Mucosa of stomach (tissue), 1 donor: ENCODE results near the gene RIMS1.

Experiments used
- H3K27me3 ChIP-seq: one replicate; pipeline ENCODE4 v1.7.0; 2013; ENCODE audit warnings: mild to moderate bottlenecking, low read length; ENCODE audit not compliant: control insufficient read depth, insufficient read depth
- H3K36me3 ChIP-seq: one replicate; pipeline ENCODE4 v1.7.0; 2013; ENCODE audit warnings: low read length; ENCODE audit not compliant: control insufficient read depth, insufficient read depth
- H3K4me1 ChIP-seq: one replicate; pipeline ENCODE4 v1.7.0; 2013; ENCODE audit warnings: mild to moderate bottlenecking, low read length; ENCODE audit not compliant: control insufficient read depth, insufficient read depth
- H3K4me3 ChIP-seq: one replicate; pipeline ENCODE4 v1.7.0; 2013; ENCODE audit warnings: low read length
- H3K9ac ChIP-seq: one replicate; pipeline ENCODE4 v1.7.0; 2013; ENCODE audit warnings: mild to moderate bottlenecking, low read length, moderate library complexity
- H3K9me3 ChIP-seq: one replicate; pipeline ENCODE4 v1.7.0; 2013; ENCODE audit warnings: mild to moderate bottlenecking, low read length, moderate library complexity; ENCODE audit not compliant: control insufficient read depth
- donor health status: Pancreatic carcinoma.

The RIMS1 gene, protein sequence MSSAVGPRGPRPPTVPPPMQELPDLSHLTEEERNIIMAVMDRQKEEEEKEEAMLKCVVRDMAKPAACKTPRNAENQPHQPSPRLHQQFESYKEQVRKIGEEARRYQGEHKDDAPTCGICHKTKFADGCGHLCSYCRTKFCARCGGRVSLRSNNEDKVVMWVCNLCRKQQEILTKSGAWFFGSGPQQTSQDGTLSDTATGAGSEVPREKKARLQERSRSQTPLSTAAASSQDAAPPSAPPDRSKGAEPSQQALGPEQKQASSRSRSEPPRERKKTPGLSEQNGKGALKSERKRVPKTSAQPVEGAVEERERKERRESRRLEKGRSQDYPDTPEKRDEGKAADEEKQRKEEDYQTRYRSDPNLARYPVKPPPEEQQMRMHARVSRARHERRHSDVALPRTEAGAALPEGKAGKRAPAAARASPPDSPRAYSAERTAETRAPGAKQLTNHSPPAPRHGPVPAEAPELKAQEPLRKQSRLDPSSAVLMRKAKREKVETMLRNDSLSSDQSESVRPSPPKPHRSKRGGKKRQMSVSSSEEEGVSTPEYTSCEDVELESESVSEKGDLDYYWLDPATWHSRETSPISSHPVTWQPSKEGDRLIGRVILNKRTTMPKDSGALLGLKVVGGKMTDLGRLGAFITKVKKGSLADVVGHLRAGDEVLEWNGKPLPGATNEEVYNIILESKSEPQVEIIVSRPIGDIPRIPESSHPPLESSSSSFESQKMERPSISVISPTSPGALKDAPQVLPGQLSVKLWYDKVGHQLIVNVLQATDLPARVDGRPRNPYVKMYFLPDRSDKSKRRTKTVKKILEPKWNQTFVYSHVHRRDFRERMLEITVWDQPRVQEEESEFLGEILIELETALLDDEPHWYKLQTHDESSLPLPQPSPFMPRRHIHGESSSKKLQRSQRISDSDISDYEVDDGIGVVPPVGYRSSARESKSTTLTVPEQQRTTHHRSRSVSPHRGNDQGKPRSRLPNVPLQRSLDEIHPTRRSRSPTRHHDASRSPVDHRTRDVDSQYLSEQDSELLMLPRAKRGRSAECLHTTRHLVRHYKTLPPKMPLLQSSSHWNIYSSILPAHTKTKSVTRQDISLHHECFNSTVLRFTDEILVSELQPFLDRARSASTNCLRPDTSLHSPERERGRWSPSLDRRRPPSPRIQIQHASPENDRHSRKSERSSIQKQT (N-terminal part only)

DNA sequence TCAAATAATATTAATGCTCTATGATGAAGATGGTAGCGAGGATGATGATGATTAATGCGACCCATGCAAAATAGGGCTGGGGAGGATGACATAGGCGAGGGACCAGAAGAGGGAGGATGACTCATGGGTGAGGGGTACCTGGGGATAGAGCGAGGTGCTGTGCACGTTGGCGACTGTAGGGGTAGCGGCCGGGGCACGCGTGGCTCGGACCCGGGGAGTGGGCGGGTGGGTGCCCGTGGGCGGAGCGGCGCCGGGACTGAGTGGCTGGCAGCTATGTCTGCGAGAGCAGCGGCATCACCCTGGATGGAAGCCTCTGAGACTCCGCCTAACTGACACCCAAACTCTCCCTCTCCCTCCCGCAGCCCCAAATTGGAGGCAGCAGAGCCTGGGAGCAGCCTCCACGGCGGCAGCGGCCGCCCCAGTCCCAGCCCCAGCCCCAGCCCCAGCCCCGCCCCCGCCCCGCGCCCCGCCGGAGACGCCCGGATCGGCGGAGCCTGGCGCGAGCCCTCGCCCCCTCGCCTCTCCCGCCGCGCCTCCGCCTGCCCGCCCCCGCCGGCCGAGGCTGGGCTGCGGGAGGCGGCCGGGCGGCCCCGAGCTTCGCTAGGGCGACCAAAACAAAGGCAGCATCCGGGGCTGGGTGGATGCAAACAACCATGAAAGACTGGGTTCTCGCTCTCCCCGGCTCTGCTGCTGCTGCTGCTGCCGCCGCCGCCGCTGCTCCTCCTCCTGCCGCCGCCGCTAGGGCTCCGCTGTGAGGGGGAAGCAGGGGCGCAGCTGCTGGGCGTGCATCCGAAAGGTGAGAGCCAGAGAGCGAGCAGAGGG is at the start of gene RIMS1:
Gene RIMS1, plus strand, starts transcription at position 367 of the 822 bp plus-strand sequence. CDS start 474 bp downstream, outside the sequence.
- no peaks in the 10 kb centered on the region for H3K9me3 ChIP-seq
- H3K4me3 ChIP-seq, result no peak within 1 kb of the TSS
- no peak within 1 kb of the TSS for H3K9ac ChIP-seq
- H3K27me3 ChIP-seq, result peaks cover 7% of the 10 kb centered on the region
- H3K4me1 ChIP-seq, result no peaks in the 10 kb centered on the region
- no peaks in the 10 kb centered on the region for H3K36me3 ChIP-seq

DNA sequence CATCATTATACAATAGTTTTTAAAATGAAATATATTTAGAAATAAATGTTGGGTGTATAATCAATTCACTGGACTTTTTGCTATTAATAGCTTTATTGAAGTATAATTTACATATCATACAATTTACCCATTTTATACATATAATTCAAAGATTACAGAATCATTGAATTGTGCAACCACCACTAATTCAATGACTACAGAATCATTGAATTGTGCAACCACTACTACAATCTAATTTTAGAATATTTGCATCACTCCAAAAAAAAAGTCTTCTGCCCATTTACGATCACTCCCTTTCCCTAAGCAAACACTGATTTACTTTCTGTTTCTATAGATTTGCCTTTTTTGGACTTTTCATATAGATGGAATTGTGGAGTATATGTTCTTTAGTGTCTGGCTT is 35.1 kb upstream of the RIMS1 start:
- Histone ChIP-seq H3K36me3 (no peaks in the 10 kb centered on the region), H3K9me3 (no peaks in the 10 kb centered on the region), H3K27me3 (no peaks in the 10 kb centered on the region)

DNA sequence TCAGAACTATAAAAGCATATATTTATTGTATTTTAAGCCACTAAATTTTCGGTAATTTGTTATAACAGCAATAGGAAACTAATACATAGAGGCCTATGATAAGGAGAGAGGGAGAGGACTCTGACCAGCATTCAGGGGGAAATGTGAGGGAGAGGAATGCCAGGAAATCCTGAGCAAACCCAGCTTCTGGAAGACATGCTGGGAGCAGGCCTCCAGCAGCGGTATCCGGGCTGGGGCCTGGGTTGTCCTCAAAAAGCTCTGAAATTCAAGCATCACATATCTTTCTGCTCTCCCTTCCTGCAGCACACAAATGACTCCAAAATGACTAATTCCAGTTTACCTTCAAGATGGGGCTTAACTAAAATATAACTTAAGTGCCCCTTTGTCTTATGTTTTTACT is 33.4 kb upstream of the RIMS1 start:
- Histone ChIP-seq H3K36me3 (no peaks in the 10 kb centered on the region), H3K9me3 (no peaks in the 10 kb centered on the region), H3K4me1 (no peaks in the 10 kb centered on the region), H3K27me3 (no peaks in the 10 kb centered on the region), H3K9ac (no peak overlapping the region), H3K4me3 (no peak overlapping the region)

More for the DNA sequence above, 35.1 kb upstream of the RIMS1 start:
- no peak overlapping the region for H3K9ac ChIP-seq
- no peaks in the 10 kb centered on the region for H3K4me1 ChIP-seq
- H3K4me3 ChIP-seq, result no peak overlapping the region

DNA sequence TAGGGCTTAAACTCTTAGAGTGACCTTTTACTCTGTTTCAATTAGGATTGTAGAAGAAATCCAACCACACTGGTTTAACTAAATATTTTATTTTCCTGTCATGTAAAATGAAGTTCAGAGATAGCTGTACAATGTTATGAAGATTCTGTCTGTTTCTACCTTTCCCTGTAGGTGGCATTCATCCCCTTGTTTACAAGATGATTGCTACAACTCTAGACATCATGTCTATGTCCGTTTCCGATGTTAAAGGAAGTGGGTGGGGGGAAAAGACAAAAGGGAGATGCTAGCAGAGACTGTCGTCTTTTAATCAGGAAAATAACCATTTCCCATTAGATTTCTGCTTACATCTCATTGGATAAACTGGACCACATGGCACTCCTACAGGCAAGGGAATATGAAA is 30.9 kb upstream of the RIMS1 start:
- H3K4me1 ChIP-seq, result no peaks in the 10 kb centered on the region
- no peaks in the 10 kb centered on the region for H3K36me3 ChIP-seq
- no peak overlapping the region for H3K9ac ChIP-seq
- no peaks in the 10 kb centered on the region for H3K27me3 ChIP-seq
- no peak overlapping the region for H3K4me3 ChIP-seq
- no peaks in the 10 kb centered on the region for H3K9me3 ChIP-seq

DNA sequence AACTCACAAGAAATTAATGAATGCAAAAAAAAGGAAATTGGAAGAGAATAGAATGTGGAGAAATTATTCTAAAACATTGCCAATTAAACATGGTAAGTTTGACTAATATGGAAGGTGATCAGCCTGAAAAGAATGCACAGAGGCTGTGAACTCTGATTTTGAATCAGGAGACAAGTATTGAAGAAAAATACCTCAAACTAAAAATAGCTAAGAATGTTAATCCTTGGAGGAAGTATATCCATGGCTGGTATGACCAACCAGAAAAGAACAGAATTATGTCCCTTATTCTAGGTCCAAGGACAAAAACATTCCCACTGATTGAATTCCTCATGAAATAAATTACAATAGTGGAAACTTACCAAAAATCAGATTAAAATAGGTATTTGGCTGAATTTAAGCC is 7.3 kb upstream of the RIMS1 start:
- no peak overlapping the region for H3K9ac ChIP-seq
- H3K27me3 ChIP-seq, result no peaks in the 10 kb centered on the region
- H3K36me3 ChIP-seq, result no peaks in the 10 kb centered on the region
- no peak overlapping the region for H3K4me3 ChIP-seq
- H3K9me3 ChIP-seq, result no peaks in the 10 kb centered on the region
- H3K4me1 ChIP-seq, result no peaks in the 10 kb centered on the region

DNA sequence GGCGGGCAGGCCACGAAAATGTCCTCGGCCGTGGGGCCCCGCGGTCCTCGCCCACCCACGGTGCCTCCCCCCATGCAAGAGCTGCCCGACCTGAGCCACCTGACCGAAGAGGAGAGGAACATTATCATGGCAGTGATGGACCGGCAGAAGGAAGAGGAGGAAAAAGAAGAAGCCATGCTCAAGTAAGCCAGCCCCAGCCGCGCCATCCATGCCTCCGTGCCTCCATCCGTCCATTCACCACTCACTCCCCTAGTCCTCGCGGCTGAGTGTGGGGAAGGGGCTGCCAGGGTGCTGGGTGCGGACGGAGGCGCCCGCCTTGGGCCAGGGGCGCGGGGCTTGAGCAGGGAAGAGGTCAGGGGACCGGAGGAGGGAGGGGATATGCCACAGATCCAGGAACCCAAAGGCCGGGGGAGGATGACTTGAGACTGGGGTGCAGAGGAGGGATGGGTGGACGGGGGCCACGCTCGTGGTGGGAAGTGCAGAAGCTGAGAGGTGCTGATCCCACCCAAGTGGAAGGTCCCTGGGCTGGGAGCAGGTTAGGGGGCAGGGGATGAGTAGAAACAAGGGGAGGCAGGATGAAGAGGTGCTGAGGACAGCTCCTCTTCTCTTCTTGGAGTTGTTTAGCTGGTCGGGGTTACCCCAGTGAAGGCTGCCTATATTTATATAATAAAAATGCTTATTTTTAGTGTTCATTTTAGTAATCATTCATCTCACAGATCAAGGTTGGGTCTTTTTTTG is 825 bp downstream of the RIMS1 start:
- Histone ChIP-seq H3K27me3 (peaks cover 7% of the 10 kb centered on the region), H3K36me3 (no peaks in the 10 kb centered on the region), H3K9ac (no peak overlapping the region), H3K4me3 (no peak overlapping the region), H3K9me3 (no peaks in the 10 kb centered on the region), H3K4me1 (no peaks in the 10 kb centered on the region)

DNA sequence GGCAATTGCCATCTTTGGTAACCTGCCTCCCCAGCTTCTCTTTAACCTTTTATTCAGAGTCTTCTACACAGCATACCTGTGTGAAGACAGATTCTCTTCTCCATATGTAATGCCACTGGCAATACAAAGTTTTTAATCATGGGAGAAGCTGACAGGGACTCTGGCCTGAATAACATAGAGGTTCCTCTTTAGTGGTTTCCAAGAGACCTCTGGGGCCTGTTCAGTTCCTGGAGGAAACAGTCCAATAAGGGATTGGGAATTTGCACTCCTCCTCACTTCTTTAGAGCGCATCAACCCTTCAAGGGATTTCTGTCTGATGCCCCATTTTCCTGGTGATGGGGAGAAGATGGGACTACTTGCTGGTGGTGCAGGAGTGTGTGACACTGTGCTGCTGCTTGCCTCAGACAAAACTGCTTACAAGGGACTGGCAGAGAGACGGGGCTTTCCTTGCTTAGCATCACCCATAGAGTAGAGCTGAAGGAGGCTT is 1.4 kb downstream of the RIMS1 start:
- H3K36me3 ChIP-seq, result no peaks in the 10 kb centered on the region
- H3K9me3 ChIP-seq, result no peaks in the 10 kb centered on the region
- no peak overlapping the region for H3K4me3 ChIP-seq
- H3K9ac ChIP-seq, result no peak overlapping the region
- H3K4me1 ChIP-seq, result no peaks in the 10 kb centered on the region
- H3K27me3 ChIP-seq, result peaks cover 7% of the 10 kb centered on the region

DNA sequence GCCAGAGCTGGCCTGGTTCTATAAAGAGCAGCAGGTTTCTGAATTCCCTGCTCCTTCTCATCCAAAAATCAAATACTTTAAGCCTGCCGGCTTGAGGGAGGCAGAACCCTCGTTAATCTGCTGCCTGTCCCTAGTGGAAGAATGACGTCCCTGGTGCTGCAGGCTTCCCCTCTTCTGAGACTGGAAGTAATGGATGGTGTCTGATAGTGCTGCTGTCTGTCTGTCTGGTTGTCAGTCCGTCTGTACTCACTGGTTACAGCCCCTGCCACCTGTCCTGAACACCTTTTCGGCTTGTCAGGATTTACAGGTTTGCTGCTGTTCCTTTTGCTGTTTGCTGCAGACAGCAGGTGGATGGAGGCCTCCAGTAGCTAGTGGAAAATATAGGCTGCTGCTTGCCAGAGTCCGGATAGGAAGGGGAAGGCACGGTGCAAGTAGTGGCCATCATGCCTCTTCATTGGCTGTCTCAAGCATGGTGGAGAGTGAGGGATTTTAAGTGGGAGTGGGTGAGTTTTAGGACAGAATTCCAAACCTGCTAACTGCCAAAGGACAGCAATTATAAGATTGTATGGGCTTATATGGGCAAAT is 2.5 kb downstream of the RIMS1 start:
- Histone ChIP-seq H3K36me3 (no peaks in the 10 kb centered on the region), H3K9ac (no peak overlapping the region), H3K4me1 (no peaks in the 10 kb centered on the region), H3K9me3 (no peaks in the 10 kb centered on the region), H3K27me3 (peaks cover 7% of the 10 kb centered on the region), H3K4me3 (no peak overlapping the region)

DNA sequence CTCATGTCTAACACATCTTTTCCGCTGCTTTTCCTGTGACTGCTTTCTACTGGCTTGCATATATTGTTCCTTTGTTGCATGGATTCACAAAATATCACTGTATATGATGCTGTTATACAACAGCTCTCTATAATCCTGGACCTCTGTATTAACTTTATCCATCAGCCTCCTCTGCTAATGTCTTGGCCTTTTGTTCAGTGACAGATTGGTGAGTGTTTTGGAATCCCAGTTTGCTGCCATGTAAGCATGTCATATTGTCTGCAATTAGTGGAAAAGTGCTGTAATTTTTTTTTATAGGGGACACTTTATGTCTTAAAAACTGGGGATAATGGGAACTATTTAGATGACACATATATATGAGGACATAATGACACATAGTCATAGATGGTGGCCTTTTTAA is 3.0 kb downstream of the RIMS1 start:
- peaks cover 7% of the 10 kb centered on the region for H3K27me3 ChIP-seq
- no peak overlapping the region for H3K4me3 ChIP-seq
- H3K4me1 ChIP-seq, result no peaks in the 10 kb centered on the region
- no peaks in the 10 kb centered on the region for H3K36me3 ChIP-seq
- no peak overlapping the region for H3K9ac ChIP-seq
- no peaks in the 10 kb centered on the region for H3K9me3 ChIP-seq

DNA sequence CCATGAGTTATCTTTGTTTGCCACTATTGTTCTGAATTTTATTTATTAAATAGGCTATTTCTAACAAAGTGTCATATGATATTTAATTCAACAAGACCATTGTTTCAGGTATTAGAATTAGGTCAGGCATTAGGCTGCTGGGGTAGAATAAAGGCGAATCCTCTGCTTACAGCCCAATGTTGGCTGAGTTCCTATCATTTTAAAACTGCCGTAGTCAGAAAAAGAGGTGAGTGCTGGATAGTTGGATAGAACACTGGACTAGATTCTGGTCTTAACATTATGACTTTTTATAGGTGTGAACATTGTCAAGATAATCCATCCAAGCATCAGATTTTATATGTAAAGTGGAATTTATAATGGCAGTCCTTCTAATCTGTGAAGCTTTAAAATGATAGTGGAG is 6.3 kb downstream of the RIMS1 start:
- no peak overlapping the region for H3K9ac ChIP-seq
- no peaks in the 10 kb centered on the region for H3K9me3 ChIP-seq
- no peaks in the 10 kb centered on the region for H3K27me3 ChIP-seq
- H3K4me1 ChIP-seq, result no peaks in the 10 kb centered on the region
- H3K4me3 ChIP-seq, result no peak overlapping the region
- no peaks in the 10 kb centered on the region for H3K36me3 ChIP-seq
